HL-60 (cell line): ENCODE measurements around the gene ADCK1.

ENCODE experiments used
- CTCF ChIP-seq: IDR thresholded peaks from one replicate; pipeline ENCODE4 v1.5.1; 2011; ENCODE audit warnings: low read length, control low read depth, inconsistent platforms; ENCODE audit not compliant: insufficient read depth
- POLR2AphosphoS5 ChIP-seq: IDR thresholded peaks from 2 replicates; pipeline ENCODE4 v1.6.1; 2012; ENCODE audit warnings: low read depth
- REST ChIP-seq: IDR thresholded peaks from 2 replicates; pipeline ENCODE4 v1.6.1; 2012; ENCODE audit warnings: low read depth; ENCODE audit not compliant: insufficient replicate concordance

- no peak for TF ChIP-seq CTCF
- TF ChIP-seq POLR2AphosphoS5, result no peak
- no peak for TF ChIP-seq REST
These were observed at the start of gene ADCK1 for GRCh38 chr14:77799863-77800730.
